HG03039 (cell line): ENCODE measurements around the gene OAT.
"Not testable (repeated sequence)": the region's sequence is repeated elsewhere in the genome, so short reads cannot be mapped to it uniquely, and the experiment has no call there.

Source experiments
- ATAC-seq: cut with Tn5 transposase; IDR thresholded peaks from one replicate; pipeline ENCODE4 v1.9.1; 2021; ENCODE audit warnings: mild to moderate bottlenecking, moderate library complexity; ENCODE audit not compliant: unreplicated experiment

Gene OAT

DNA sequence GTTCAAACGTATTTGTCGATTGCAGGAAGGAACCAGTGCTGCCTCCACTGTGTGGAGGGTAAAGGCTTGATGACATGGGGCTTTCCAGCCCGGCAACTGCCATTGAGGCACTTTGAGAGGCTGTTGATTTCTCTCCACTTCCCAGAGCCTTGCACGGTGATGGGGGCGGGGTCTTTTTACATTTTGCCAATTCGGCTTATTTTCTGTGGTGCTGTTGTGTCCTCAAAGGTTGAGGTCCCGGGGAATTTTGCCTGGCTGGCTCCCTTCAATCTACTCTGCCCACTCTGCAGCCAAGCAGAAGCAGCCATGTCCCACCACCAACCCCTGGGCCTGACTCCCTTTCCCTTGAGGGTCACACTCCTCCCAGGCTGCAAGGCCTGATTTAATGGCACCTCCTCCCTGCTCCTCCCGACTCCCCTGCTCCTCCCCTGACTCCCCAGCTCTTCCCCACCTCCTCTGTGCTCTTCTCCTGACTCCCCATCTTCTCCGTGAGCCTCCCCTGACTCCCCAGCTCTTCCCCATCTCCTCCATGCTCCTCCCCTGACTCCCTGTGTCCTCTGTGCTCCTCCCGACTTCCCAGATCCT lies 39.0 kb downstream of the OAT start:
- no peak for ATAC-seq

DNA sequence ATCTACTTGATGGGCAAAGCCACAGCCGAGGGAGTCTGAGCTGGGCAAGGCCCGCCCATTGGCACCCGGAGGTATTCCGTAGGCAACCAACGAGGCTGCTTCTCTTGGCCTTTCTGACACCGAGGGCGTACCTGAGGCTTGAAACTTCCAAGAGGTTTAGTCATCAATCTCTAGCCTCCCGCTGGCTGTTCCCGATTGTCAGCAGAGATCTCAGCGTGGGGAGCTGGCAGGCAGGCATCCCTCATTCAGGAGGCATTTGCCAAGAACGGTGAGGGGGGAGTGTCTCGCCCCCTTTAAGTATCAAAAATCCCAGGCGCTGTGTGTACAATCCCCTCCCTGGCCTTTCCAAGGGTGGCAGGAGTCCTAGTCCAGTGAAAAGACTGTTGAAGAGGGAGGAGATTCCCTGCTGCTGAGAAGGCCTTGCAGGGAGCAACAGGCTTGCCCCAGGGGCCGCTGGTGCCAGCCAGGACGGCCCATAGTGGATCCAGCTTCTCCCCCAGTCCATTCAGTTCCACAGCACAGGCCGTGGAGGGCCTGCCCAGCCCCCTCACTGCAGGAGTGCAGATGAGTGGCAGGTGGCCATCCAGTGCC lies 39.7 kb downstream of the OAT start:
- no peak for ATAC-seq

DNA sequence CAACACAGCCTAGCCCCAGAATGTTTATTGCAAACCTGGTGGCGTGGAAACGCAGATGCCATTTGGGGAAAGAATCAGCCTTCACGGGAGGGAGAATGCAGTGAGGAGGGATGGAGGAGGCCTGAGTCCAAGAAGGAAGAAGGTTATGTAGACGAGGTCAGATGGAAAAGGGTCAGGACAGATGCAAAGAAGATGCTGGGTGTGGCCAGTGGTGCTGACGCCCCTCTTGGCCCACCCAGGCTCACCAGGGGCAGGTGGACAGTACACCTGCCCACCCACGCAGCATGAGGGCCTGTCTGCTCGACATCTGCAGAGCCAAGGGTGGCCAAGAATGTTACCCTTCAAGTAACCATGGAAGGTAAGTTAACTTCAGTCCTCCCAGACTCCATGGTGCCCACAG lies 40.5 kb downstream of the OAT start:
- ATAC-seq: no peak

DNA sequence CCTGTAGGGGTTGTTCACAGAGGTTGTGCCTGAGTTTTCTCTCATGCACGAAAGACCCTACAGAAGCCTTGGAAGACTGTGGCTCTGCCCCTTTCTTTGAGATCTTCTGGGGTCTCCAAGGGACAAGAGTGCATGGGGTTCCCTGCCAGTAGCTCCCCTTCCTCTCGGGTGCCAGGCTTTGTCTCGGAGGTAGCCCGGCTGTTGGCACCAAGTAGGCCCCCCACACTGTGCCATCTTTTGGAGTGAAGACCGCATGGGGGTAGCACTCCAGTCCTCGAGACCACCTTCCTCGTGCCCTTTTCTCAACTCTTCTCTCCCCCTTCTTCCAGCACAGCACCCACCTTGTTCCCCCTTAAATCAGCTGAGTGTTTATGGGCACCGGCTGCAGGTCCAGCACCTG lies 41.6 kb downstream of the OAT start:
- no peak for ATAC-seq

DNA sequence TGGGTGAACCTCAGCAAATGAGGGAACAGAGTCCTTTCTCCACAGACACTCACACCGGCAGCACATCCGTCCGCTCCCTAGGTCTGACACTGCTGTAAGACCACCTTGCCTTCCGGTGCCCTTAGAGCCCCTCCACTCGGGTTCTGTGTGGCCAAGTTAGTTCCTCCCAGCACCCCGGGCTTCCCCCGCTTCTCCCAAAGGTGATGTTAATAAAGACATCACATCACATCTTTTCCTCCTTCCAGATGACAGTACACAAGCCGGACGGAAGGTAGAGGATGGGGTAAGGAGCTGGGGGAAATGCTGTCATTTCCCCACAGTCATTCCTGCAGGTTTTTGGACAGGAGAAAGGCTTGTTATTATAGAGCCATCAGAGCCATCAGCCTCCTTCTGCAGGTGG lies 42.3 kb downstream of the OAT start:
- no peak for ATAC-seq

DNA sequence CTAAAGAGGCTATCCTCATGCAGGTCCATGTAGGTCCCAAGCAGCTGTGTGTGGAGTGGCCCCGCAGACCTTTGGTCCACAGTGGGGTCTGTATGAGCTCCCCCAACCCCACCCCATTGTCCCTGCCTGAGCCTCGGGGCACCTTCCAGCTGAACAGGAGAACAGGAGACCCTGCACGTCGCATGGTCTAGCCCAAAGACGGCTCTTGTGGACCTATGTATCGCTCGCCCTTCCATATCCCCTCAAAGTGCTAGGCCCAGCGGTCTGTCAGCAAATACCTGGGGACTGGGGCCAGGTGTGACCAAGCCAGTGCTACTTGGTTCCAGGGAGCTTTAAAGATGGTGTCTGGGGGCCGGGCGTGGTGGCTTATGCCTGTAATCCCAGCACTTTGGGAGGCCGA lies 43.0 kb downstream of the OAT start:
- no peak for ATAC-seq

DNA sequence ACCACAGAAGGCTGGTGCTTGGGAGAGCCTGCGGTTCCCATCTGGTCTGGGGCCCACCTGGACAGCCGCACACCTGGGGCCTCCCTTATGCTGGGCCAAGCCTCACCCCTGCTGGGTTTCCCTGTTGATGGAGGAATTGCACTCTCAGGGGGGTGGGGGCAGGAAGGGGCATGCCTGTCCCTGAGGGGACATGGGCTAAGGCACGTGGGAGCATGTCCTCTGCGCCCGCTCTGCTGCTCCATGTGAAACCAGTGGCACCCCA lies 43.4 kb downstream of the OAT start:
- no peak for ATAC-seq

DNA sequence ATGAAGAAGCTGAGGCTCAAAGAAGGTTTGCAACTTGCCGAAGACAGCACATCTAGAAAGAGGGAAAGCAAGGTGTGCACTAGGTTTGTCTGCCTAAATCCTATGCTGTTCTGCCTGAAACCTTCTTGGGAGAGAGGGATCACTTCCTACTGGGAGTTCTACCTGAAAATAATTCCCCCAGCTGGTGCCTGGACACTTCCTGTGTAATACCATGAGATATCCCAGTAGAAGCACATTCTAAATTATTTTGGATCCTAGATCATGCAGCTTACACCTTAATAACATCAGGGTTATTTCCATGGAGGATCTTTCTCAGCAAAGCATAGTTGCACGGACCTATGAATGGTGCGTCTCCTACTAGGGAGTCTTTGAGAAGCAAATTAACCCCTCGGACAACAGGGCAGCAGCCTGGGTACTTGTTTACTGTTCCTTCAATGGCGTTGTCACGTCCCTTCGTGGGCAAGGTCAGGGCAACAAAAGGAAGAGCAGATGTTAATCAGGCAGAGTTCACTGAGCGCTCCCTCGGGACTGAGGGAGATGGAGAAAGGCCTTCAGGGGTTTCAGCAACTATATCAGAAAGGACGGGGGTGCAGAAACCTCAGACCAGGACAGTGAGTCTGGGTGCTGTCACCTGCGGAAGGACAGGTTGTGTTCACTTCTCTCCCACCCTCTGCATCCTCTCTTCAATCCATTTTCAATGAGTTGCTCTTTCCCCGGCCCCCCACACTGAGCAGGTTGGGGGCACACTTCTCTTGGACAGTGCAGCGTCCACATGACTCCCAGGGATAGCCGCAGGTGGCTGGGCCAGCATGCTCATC lies 44.0 kb downstream of the OAT start:
- no peak for ATAC-seq

DNA sequence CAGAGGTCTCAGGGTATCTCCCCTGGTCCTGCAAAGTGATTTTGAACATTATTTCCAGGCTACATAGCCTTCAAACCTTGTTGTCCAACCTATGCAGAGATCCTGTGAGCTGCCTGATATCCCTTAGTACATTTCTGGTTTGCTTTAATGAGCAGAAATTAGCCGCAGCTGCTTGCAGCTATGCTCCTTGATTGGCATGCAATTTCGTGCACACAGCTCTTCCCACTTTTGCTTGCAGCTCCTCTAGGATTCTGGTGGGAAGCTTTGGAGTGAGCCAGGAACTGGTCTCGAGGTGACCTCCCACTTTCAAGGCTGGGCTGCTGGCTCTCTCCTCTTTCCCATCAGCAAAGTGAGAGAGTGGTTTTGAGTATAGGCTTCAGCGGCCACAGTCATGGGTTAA lies 45.8 kb downstream of the OAT start:
- ATAC-seq: no peak

DNA sequence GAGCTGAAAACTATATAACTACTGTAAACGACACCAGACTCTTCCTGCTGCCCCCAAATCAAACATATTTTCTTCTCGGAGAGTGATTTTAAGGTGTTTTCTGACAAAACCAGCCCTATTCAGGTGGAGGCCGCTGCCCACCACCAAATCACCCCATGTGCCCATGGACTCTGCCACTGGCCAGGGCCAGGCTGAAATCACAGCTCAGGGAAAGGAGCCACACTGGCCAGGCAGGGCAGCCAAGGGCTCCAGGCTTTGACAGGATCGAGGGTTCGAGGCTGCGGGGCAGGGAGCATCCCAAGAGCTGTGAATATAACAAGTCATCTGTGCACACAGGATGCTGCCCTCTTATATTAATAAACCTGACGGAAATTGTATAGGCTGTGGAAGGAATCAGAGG lies 48.3 kb downstream of the OAT start:
- no peak for ATAC-seq

DNA sequence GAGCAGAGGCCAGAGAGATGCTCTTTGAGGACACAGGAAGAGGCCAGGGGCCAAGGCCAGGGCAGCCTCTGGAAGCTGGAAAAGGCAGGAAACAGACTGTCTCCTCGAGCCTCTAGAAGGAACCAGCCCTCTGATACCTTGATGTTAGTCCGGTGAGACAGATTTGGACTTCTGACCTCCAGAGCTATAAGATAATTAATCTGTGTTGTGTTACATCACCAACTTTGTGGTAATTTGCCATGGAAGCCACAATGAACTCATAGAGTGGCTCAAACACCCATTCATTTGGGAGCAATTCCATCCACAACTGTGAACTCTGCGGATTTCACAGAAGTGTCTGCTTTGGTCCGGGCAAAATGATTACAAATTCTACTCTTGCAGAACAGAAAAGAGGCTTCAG lies 48.7 kb downstream of the OAT start:
- no peak for ATAC-seq

DNA sequence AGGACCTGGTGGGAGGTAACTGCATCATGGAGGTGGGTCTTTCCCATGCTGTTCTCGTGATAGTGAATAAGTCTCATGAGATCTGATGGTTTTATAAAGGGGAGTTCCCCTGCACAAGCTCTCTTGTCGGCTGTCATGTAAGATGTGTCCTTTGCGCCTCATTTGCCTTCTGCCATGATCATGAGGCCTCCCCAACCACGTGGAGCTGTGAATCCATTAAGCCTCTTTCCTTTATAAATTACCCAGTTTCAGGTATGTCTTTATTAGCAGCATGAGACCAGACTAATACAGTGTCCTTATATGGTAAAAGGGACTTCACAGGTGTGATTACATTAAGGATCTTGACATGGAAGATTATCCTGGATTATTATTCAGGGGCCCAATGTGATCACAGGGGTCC lies 49.2 kb downstream of the OAT start:
- not testable (repeated sequence) for ATAC-seq

DNA sequence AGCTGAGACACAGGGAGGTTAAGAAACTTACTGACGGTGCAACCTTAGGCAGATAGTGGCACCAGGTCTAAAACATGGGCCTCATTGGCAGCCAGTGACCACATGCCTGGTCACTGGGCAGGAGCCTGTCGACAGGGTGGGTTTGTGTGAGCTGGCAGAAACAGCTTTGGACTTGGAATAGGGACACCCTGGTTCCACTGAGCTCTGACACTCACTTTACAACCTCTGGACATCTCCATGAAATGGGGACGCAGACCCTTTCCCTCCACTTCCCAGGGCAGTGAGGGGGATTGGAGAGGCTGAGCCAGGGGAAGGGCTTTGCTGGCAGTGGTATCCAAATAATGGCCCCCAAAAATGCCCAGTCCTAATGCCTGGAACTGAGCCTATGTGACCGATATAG lies 49.7 kb downstream of the OAT start:
- no peak for ATAC-seq

DNA sequence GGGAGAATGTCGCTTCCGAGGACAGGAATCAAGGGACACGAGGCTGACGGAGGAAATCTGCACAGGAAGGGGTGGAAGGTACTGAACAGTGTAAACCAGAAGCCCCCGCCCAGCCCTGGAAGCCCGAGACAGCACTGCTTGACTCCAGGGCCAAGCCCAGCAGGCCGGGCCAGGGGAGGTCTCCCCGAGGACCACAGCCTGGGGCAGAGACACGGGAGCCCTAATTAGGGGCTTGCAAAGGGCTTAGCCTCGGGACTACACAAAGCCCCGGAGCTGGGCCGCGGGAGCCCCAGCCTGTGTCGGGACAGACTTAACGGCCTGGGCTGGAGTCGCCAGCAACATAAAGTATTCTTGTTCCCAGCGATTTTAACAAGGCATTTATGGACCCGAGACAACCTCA lies 50.8 kb downstream of the OAT start:
- ATAC-seq: no peak

DNA sequence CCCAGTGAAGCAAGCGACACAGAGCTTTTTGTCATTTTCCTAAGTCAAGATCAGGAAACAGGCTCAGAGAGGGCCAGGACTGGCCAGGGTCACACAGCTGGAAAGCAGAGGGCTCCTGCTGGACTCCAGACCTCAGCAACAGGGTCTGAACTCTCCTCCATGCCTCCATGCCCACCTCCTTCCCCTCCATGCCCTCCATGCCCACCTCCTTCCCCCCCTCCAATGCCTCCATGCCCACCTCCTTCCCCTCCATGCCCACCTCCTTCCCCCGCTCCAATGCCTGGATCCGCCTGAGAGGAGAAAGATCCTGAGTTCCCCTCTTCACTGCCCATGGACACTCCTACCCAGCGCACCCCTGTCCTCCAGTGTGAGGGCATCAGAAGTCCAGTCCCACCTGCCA lies 51.3 kb downstream of the OAT start:
- ATAC-seq: no peak

DNA sequence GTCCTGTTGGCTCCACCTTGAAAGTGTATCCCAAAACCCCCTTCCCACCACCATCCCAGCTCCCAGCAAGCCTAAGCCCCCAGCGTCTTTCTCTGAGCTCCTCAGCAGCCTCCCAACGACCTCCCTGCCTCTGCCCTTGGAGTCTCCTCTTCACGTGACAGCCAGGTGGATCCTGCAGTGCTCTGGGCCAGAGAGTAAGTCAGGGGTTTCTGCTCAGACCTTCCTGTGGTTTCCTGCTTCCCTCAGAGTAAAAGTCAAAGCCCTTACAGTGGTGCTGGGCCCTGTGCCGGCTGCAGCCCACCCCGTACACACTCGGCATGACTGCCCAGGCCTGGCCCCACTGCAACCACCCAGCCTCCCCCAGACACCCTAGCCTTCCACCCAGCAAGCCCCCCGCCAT lies 51.9 kb downstream of the OAT start:
- no peak for ATAC-seq

DNA sequence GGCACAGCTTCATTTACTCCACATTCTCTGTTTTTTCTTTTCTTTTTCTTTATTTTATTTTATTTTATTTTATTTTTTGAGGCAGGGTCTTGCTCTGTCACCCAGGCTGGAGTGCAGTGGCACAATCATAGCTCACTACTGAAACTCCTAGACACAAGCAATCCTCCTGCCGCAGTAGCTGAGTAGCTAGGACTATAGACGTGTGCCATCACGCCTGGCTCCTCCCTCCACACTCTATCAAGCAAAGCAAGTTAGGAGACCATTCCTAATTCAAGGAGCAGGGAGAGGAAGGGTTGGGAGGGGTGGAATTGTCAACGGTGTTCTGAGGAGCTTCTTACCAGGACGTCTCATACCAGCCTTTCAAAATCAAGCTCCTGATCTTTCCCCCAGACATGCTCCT lies 52.4 kb downstream of the OAT start:
- no peak for ATAC-seq

DNA sequence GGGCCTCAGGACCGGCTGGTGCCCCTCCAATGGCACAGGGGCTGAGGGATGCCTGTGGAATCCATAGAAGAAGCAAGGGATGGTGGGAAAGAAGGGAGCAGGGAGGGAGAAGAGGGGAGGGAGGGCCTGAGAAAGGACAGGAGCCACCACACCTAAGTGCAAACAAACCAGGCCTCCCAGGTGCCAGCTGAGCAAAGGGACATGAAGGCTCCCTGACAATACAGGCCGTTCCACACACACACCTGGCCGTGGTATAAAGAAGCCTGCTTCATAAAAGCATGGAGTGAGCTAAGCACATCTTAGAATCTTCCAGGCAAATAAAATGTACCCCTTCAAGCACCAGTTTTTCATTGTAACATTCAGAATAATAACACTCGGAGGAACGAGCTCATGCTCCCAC lies 54.0 kb downstream of the OAT start:
- ATAC-seq: no peak

DNA sequence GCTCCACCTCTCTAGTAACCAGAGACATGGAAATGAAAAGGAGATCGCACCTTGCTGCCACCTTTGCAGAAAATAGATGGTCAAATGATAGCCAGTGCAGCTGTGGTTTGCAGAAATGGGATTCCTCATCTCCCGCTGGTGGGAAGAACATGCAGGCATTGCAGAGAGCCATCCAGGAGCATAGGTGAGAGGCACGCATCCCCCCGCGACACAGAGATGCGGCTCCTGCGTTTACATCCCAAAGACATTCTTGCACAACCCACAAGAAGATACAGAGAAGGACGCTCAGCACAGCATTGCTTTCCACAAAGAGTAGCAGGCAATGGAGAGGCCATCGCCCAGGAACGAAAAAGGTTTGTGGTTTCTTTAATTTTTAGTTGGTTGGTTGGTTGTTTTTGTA lies 56.2 kb downstream of the OAT start:
- no peak for ATAC-seq

DNA sequence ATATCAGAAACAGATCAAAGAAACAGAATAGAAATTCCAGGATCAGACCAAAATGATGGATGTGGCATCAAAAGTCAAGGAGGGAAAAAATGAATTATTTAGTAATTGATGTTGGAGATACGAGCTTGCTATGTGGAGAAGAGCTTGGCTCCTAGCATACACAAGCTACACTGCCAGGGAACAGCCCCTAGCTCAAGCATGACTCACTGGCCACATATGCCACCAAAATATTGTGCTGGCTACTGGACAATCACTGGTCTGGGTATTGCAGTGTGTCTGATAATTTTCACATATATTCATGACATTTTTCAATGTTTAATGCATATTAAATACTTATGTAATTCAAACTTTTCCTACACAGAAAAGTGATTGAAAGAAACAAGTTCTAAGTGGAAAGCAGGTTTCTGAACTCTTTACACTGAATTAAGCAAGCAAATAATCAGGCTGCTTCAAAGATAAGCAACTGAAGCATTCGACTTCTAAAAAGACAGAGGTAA lies 59.3 kb downstream of the OAT start:
- no peak for ATAC-seq

DNA sequence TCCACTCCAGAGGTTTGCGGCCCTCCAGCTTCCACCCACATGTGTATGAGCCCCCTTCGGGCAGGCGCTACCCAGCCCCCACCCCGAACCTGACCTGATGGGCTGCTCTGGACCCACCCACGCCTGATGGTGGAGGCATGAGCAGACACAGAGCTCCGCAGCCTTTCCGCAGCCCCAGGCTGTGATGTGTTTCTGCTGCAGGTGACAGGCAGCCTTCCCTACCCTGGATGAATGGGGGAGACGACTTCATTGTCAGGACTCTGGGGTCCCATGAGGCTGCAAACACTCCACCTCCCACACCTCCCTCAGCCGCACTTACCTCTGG lies 61.2 kb downstream of the OAT start:
- no peak for ATAC-seq

DNA sequence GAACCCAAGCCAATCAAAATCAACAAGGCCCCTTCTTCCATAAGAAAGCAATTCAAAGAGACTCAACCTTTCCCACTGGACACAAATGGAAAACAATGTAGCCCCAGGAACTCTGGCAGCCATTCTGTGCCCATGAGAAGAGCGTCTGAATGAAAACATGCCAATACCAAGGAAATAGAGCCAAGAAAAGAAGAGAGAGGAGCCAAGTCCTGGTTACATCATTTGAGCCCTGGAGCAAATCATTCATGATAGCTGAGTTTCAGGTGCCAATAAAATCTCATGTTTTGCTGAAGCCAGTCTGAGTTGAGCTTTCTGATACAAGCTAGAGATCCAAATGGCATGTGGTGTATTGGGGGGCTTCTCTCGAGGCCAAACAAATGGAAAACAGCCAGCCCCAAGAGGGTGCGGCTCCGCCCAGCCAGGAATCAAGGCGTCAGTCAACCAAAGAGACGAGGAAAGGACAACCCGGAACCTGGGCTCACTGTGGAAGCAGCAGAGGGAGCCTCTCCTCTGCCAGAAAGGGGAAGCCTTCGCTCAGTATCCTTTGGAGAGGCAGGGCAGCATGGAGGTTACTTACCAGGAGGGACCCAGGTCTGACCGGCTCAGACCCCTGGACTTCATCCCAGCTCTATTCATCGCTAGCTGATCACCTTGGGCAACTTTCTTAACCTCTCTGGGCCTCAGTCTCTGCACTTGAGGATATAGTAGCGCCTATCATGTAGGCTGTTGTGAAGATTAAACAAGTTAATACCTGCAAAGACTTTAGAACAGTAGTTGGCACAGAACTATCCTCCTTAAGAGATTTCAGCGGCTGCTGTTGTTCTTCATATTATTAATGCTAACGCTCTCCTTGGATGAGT lies 61.8 kb downstream of the OAT start:
- no peak for ATAC-seq
